ENCODE data around the gene SLC2A14.
"Not testable (repeated sequence)": the region's sequence is repeated elsewhere in the genome, so short reads cannot be mapped to it uniquely, and the experiment has no call there.

SLC2A14 gene

GRCh38 chr12:7870335-7870734, 2.4 kb downstream of the SLC2A14 start:
- DNase-seq (ENCODE audit: low read depth, low spot score) = no peak

GRCh38 chr12:7869137-7869536, 3.6 kb downstream of the SLC2A14 start:
- DNase-seq (ENCODE audit: low read depth, low spot score) = no peak

GRCh38 chr12:7868391-7868790, 4.3 kb downstream of the SLC2A14 start:
- no peak for DNase-seq (ENCODE audit: low read depth, low spot score)

- no peak for DNase-seq (ENCODE audit: low read depth, low spot score)
These were observed 8.0 kb downstream of the SLC2A14 start for GRCh38 chr12:7864601-7865150.

- not testable (repeated sequence) for DNase-seq (ENCODE audit: low read depth, low spot score)
These were observed 9.8 kb downstream of the SLC2A14 start for GRCh38 chr12:7862814-7863348.

- not testable (repeated sequence) for DNase-seq (ENCODE audit: low read depth, low spot score)
These were observed 10.4 kb downstream of the SLC2A14 start for GRCh38 chr12:7862301-7862700.

GRCh38 chr12:7859552-7859951, 13.2 kb downstream of the SLC2A14 start:
- DNase-seq (ENCODE audit: low read depth, low spot score) = no peak

GRCh38 chr12:7857971-7858370, 14.7 kb downstream of the SLC2A14 start:
- no peak for DNase-seq (ENCODE audit: low read depth, low spot score)

GRCh38 chr12:7856516-7856915, 16.2 kb downstream of the SLC2A14 start:
- no peak for DNase-seq (ENCODE audit: low read depth, low spot score)

- DNase-seq (ENCODE audit: low read depth, low spot score) = no peak
These were observed 19.2 kb downstream of the SLC2A14 start for GRCh38 chr12:7853557-7853956.

GRCh38 chr12:7851622-7852081, 21.1 kb downstream of the SLC2A14 start:
- peak; percentile 53 for DNase-seq (ENCODE audit: low read depth, low spot score)

- not testable (repeated sequence) for DNase-seq (ENCODE audit: low read depth, low spot score)
These were observed 22.6 kb downstream of the SLC2A14 start for GRCh38 chr12:7850099-7850498.

GRCh38 chr12:7848098-7848422, 24.7 kb downstream of the SLC2A14 start:
- not testable (repeated sequence) for DNase-seq (ENCODE audit: low read depth, low spot score)

GRCh38 chr12:7847226-7848097, 25.3 kb downstream of the SLC2A14 start:
- not testable (repeated sequence) for DNase-seq (ENCODE audit: low read depth, low spot score)

GRCh38 chr12:7844116-7844515, 28.6 kb downstream of the SLC2A14 start:
- DNase-seq (ENCODE audit: low read depth, low spot score) = no peak

- not testable (repeated sequence) for DNase-seq (ENCODE audit: low read depth, low spot score)
These were observed 29.1 kb downstream of the SLC2A14 start for GRCh38 chr12:7843583-7843982.

GRCh38 chr12:7843149-7843548, 29.6 kb downstream of the SLC2A14 start:
- peak; percentile 58 for DNase-seq (ENCODE audit: low read depth, low spot score)

GRCh38 chr12:7842444-7842843, 30.3 kb downstream of the SLC2A14 start:
- not testable (repeated sequence) for DNase-seq (ENCODE audit: low read depth, low spot score)

- not testable (repeated sequence) for DNase-seq (ENCODE audit: low read depth, low spot score)
These were observed 32.9 kb downstream of the SLC2A14 start for GRCh38 chr12:7839848-7840247.

GRCh38 chr12:7839226-7839625, 33.5 kb downstream of the SLC2A14 start:
- DNase-seq (ENCODE audit: low read depth, low spot score) = not testable (repeated sequence)

- DNase-seq (ENCODE audit: low read depth, low spot score) = no peak
These were observed 35.3 kb downstream of the SLC2A14 start for GRCh38 chr12:7837366-7837765.

- DNase-seq (ENCODE audit: low read depth, low spot score) = no peak
These were observed 36.9 kb downstream of the SLC2A14 start for GRCh38 chr12:7835766-7836165.

- DNase-seq (ENCODE audit: low read depth, low spot score) = no peak
These were observed 37.6 kb downstream of the SLC2A14 start for GRCh38 chr12:7835116-7835515.

All from ELF-1 (cell line).